ENCODE measurements around the gene ECM1.

Gene ECM1

GRCh38 chr1:150529017-150529416 is 21.1 kb downstream of the ECM1 start:
- TF ChIP-seq, protein P1, sequence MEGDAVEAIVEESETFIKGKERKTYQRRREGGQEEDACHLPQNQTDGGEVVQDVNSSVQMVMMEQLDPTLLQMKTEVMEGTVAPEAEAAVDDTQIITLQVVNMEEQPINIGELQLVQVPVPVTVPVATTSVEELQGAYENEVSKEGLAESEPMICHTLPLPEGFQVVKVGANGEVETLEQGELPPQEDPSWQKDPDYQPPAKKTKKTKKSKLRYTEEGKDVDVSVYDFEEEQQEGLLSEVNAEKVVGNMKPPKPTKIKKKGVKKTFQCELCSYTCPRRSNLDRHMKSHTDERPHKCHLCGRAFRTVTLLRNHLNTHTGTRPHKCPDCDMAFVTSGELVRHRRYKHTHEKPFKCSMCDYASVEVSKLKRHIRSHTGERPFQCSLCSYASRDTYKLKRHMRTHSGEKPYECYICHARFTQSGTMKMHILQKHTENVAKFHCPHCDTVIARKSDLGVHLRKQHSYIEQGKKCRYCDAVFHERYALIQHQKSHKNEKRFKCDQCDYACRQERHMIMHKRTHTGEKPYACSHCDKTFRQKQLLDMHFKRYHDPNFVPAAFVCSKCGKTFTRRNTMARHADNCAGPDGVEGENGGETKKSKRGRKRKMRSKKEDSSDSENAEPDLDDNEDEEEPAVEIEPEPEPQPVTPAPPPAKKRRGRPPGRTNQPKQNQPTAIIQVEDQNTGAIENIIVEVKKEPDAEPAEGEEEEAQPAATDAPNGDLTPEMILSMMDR (IDR thresholded peaks at IDR 0.05; ENCODE audit: insufficient read depth, low read depth, low read length, missing control alignments), result no peak
- no peak overlapping the region for H3K4me3 ChIP-seq (ENCODE audit: low read depth, low read length)
- no peak for DNase-seq (ENCODE audit: low read depth)

DNA sequence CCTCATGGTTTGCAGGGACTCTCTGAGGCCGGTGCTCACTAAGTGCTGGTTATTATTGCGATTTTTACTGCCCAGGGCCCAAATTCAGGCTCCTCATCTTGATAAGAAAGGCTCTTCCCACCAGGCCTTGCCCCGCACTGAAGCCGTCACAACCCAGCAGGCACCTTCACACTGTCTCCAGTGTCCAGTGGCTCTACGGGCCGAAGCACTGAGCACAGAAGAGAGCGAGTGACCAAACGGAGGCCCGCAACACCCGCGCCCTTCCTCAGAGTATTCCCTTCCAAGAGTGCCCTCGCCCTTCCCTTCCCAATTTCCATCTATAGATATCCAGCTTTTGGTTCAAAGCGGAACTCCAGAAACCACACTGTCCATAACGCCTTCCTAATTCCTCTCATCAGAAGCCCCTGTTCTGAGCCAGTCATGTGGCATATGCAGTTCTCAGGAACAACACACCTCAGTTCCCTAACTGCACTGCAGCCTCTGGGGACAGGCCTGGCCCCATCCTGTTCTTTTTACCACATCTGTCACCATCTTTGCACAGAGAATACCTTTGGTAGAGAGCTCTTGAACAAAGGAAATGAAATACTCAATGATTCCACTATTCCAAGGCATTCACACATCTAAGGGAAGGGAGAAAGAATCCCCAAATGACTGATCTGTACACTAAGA is 22.7 kb downstream of the ECM1 start:
- no peak overlapping the region for H3K4me3 ChIP-seq (ENCODE audit: low read depth, low read length)
- no peak for DNase-seq (ENCODE audit: low read depth)
- TF ChIP-seq, protein P1 (IDR thresholded peaks at IDR 0.05; ENCODE audit: insufficient read depth, low read depth, low read length, missing control alignments), result no peak

GRCh38 chr1:150532860-150533259 is 25.0 kb downstream of the ECM1 start:
- TF ChIP-seq, protein P1 (IDR thresholded peaks at IDR 0.05; ENCODE audit: insufficient read depth, low read depth, low read length, missing control alignments), result no peak
- no peak overlapping the region for H3K4me3 ChIP-seq (ENCODE audit: low read depth, low read length)
- no peak for DNase-seq (ENCODE audit: low read depth)

GRCh38 chr1:150534002-150534401 is 26.1 kb downstream of the ECM1 start:
- no peak for DNase-seq (ENCODE audit: low read depth)
- TF ChIP-seq, protein P1 (IDR thresholded peaks at IDR 0.05; ENCODE audit: insufficient read depth, low read depth, low read length, missing control alignments), result no peak
- H3K4me3 ChIP-seq (ENCODE audit: low read depth, low read length), result no peak overlapping the region

DNA sequence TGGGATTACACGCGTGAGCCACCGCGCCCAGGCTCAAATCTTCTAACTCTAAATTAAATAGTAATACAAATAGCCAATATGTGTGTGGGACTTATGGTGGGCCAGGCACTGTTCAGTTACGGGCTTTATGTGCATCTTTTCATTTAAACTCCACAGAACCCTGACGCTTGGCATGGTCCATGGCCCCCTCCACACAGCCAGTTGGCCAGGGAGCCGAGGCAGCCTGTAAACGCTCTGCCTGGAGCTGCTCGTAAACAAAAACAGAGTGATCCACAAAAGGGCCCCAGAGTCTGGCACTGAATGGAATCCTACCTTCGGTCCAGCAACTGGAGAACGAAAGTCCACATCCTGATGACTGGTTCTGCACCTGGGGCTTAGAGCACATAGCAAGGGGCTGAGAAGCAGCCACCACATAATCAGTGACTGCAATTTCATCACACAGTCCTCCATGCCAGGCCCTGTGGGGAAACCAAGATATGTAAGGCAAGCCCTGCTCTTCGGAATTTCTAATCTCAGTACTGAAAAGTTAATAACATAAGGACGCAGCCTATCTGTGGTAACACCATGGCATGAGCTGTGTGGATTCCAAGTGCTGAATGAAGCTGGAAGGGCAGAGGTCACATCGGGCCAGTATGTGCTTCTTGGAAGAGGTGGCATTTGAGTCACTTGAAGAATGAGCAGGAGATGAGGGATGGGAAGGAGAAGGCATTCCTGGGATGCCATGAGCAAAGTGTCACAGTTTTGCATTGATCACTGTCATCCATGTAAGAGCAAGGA is 27.8 kb downstream of the ECM1 start:
- DNase-seq (ENCODE audit: low read depth), result no peak
- TF ChIP-seq, protein P1 (IDR thresholded peaks at IDR 0.05; ENCODE audit: insufficient read depth, low read depth, low read length, missing control alignments), result no peak
- H3K4me3 ChIP-seq (ENCODE audit: low read depth, low read length), result no peak overlapping the region

- no peak for DNase-seq (ENCODE audit: low read depth)
- TF ChIP-seq, protein P1 (IDR thresholded peaks at IDR 0.05; ENCODE audit: insufficient read depth, low read depth, low read length, missing control alignments), result no peak
- H3K4me3 ChIP-seq (ENCODE audit: low read depth, low read length), result no peak overlapping the region
Observed at GRCh38 chr1:150536836-150537731, 29.2 kb downstream of the ECM1 start.

Measured in GM12865 (cell line).